Loucy (cell line): ENCODE results near the gene SNAPC1.
A peak's percentile ranks its signal among the peaks of the same experiment; 100 is the strongest.

ENCODE experiments used
- CTCF ChIP-seq: fragments of 200-600 bp; sonication (generic); conservative IDR thresholded peaks from 2 replicates; pipeline ENCODE4 v1.5.1; 2014; ENCODE audit warnings: mild to moderate bottlenecking, antibody characterized with exemption, low read length
- EZH2phosphoT487 ChIP-seq: fragments of 200-600 bp; IDR thresholded peaks from 2 replicates; pipeline ENCODE4 v1.6.1; 2018; ENCODE audit warnings: antibody characterized with exemption, mild to moderate bottlenecking, moderate library complexity, borderline replicate concordance

- peak; percentile 50 for TF ChIP-seq CTCF
- TF ChIP-seq EZH2phosphoT487: no peak
These were observed 8.6 kb upstream of the SNAPC1 start for GRCh38 chr14:61753631-61754030.
